SU-DHL-6 (cell line): ENCODE results near the gene POFUT2.

Experiments used
- EZH2phosphoT487 ChIP-seq: fragments of 200-600 bp; sonication (generic), shearing (Covaris generic); conservative IDR thresholded peaks from 2 replicates; pipeline ENCODE4 v1.6.1; 2018; ENCODE audit warnings: mild to moderate bottlenecking, antibody characterized with exemption, low read length, moderate library complexity, mixed read lengths
- TF ChIP-seq, protein P1 (sequence below): fragments of 200-600 bp; sonication (generic); IDR thresholded peaks from one replicate; pipeline ENCODE4 v1.5.1; 2017; ENCODE audit warnings: antibody characterized with exemption, mild to moderate bottlenecking, low read length, moderate library complexity; ENCODE audit not compliant: insufficient read depth, poor library complexity, severe bottlenecking

DNA sequence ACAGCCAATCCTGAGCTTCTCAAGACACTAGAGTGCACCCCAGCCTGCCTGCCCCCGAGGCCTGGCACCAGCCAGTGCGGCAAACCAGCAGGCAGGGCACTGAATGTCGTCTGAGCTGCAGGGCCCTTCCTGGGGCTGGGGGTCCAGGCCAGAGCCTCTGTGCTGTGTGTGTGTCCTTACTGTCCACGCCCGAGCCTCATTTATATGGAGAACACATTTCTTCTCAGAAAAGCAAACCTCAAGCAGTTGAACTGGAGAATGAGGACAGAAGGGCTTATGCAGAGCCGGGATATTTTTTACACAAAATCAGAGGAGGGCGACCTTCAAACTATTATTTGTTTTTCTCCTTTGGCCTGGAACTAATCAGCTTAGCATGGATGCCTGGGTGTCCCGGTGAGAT is 52.7 kb downstream of the POFUT2 start:
- TF ChIP-seq, protein P1, sequence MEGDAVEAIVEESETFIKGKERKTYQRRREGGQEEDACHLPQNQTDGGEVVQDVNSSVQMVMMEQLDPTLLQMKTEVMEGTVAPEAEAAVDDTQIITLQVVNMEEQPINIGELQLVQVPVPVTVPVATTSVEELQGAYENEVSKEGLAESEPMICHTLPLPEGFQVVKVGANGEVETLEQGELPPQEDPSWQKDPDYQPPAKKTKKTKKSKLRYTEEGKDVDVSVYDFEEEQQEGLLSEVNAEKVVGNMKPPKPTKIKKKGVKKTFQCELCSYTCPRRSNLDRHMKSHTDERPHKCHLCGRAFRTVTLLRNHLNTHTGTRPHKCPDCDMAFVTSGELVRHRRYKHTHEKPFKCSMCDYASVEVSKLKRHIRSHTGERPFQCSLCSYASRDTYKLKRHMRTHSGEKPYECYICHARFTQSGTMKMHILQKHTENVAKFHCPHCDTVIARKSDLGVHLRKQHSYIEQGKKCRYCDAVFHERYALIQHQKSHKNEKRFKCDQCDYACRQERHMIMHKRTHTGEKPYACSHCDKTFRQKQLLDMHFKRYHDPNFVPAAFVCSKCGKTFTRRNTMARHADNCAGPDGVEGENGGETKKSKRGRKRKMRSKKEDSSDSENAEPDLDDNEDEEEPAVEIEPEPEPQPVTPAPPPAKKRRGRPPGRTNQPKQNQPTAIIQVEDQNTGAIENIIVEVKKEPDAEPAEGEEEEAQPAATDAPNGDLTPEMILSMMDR, result no peak
- no peak for TF ChIP-seq EZH2phosphoT487
